ENCODE results near the gene ADNP. TPM values are rescaled to one million over a fixed set of nuclear protein-coding genes. Genes with fewer than 3 reads are reported as not detected.

Gene ADNP
- total and polyA plus RNA-seq, 2 of the 13 experiments (the other 11 are each of a cell fraction or from before 2014, with no cell fraction given) = 21.0 to 21.5 TPM

- TF ChIP-seq ATF1 (CRISPR knock-in tag; IDR thresholded peaks at IDR 0.05) (peak; percentile 78), UBTF (CRISPR knock-in tag; IDR thresholded peaks at IDR 0.05) (no peak), ARNT2 (CRISPR knock-in tag; IDR thresholded peaks at IDR 0.05; ENCODE audit: low read depth) (peak; percentile 28; the same call in 1 of the 2 replicates), MEIS1 (CRISPR knock-in tag; IDR thresholded peaks at IDR 0.05; ENCODE audit: borderline replicate concordance) (peak; percentile 48; the same call in 1 of the 2 replicates), HMGA1 (CRISPR knock-in tag; conservative IDR thresholded peaks at IDR 0.05) (no peak), ZBTB44 (CRISPR knock-in tag; IDR thresholded peaks at IDR 0.05) (peak; percentile 48; the same call in 1 of the 2 replicates), HOXA9 (CRISPR knock-in tag; IDR thresholded peaks at IDR 0.05; ENCODE audit: borderline replicate concordance) (no peak), ZNF274 (CRISPR knock-in tag; IDR thresholded peaks at IDR 0.05) (peak; percentile 83), ZNF326 (CRISPR knock-in tag; IDR thresholded peaks at IDR 0.05; ENCODE audit: borderline replicate concordance) (no peak), ZNF354B (CRISPR knock-in tag; IDR thresholded peaks at IDR 0.05) (0 out of 2 replicates have a peak, but pooled peaks have one; percentile 18)
- TF ChIP-seq, protein P1, sequence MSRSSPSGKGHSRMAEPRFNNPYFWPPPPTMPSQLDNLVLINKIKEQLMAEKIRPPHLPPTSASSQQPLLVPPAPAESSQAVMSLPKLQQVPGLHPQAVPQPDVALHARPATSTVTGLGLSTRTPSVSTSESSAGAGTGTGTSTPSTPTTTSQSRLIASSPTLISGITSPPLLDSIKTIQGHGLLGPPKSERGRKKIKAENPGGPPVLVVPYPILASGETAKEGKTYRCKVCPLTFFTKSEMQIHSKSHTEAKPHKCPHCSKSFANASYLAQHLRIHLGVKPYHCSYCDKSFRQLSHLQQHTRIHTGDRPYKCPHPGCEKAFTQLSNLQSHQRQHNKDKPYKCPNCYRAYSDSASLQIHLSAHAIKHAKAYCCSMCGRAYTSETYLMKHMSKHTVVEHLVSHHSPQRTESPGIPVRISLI (CRISPR knock-in tag; IDR thresholded peaks at IDR 0.05; ENCODE audit: borderline replicate concordance) = no peak
- TF ChIP-seq, protein P2, sequence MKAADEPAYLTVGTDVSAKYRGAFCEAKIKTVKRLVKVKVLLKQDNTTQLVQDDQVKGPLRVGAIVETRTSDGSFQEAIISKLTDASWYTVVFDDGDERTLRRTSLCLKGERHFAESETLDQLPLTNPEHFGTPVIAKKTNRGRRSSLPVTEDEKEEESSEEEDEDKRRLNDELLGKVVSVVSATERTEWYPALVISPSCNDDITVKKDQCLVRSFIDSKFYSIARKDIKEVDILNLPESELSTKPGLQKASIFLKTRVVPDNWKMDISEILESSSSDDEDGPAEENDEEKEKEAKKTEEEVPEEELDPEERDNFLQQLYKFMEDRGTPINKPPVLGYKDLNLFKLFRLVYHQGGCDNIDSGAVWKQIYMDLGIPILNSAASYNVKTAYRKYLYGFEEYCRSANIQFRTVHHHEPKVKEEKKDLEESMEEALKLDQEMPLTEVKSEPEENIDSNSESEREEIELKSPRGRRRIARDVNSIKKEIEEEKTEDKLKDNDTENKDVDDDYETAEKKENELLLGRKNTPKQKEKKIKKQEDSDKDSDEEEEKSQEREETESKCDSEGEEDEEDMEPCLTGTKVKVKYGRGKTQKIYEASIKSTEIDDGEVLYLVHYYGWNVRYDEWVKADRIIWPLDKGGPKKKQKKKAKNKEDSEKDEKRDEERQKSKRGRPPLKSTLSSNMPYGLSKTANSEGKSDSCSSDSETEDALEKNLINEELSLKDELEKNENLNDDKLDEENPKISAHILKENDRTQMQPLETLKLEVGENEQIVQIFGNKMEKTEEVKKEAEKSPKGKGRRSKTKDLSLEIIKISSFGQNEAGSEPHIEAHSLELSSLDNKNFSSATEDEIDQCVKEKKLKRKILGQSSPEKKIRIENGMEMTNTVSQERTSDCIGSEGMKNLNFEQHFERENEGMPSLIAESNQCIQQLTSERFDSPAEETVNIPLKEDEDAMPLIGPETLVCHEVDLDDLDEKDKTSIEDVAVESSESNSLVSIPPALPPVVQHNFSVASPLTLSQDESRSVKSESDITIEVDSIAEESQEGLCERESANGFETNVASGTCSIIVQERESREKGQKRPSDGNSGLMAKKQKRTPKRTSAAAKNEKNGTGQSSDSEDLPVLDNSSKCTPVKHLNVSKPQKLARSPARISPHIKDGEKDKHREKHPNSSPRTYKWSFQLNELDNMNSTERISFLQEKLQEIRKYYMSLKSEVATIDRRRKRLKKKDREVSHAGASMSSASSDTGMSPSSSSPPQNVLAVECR (CRISPR knock-in tag; IDR thresholded peaks at IDR 0.05; ENCODE audit: borderline replicate concordance) = 0 out of 2 replicates have a peak, but pooled peaks have one; percentile 18
These were observed at the start of gene ADNP (continued) for GRCh38 chr20:50931306-50932015.

Data from HepG2 (cell line).